Pons (tissue), 1 donor: ENCODE measurements around the gene UROD.
A peak's percentile ranks its signal among the peaks of the same experiment; 100 is the strongest.

Experiments used
- DNase-seq: peaks from one replicate; pipeline ENCODE4 v3.0.0-alpha.2; 2016; ENCODE audit warnings: low spot score

The UROD gene

GRCh38 chr1:45008516-45008915 lies 3.5 kb upstream of the UROD start:
- DNase-seq = no peak

GRCh38 chr1:45009296-45009865 lies 2.7 kb upstream of the UROD start:
- DNase-seq = no peak

GRCh38 chr1:45009956-45010854 lies 1.8 kb upstream of the UROD start:
- no peak for DNase-seq

GRCh38 chr1:45010855-45011811 lies 921 bp upstream of the UROD start, which contains the start of gene HECTD3:
HECTD3 (minus strand) TSS chr1:45011324; CDS start chr1:45011257, 67 bp downstream.
- peak; percentile 86 for DNase-seq

GRCh38 chr1:45012639-45013278 lies 705 bp downstream of the UROD start:
- DNase-seq = peak; percentile 27

GRCh38 chr1:45013551-45014209 lies 1.6 kb downstream of the UROD start:
- no peak for DNase-seq

GRCh38 chr1:45014321-45015028 lies 2.4 kb downstream of the UROD start:
- DNase-seq = peak; percentile 89

GRCh38 chr1:45015683-45016082 lies 3.6 kb downstream of the UROD start:
- no peak for DNase-seq

- no peak for DNase-seq
Measured at GRCh38 chr1:45016090-45016697, 4.1 kb downstream of the UROD start.

GRCh38 chr1:45016767-45017166 lies 4.7 kb downstream of the UROD start:
- no peak for DNase-seq

GRCh38 chr1:45018599-45019230 lies 6.7 kb downstream of the UROD start:
- DNase-seq = peak; percentile 68

GRCh38 chr1:45023663-45024062 lies 11.6 kb downstream of the UROD start:
- no peak for DNase-seq

GRCh38 chr1:45026446-45026845 lies 14.4 kb downstream of the UROD start:
- DNase-seq = no peak

GRCh38 chr1:45032837-45033236 lies 20.8 kb downstream of the UROD start:
- DNase-seq = no peak

GRCh38 chr1:45033356-45033755 lies 21.3 kb downstream of the UROD start:
- no peak for DNase-seq

GRCh38 chr1:45035631-45036301 lies 23.7 kb downstream of the UROD start:
- DNase-seq = no peak

GRCh38 chr1:45037456-45037855 lies 25.4 kb downstream of the UROD start:
- DNase-seq = no peak

- DNase-seq = no peak
Measured at GRCh38 chr1:45038240-45038639, 26.2 kb downstream of the UROD start.
